Endothelial cell of umbilical vein (primary cell): ENCODE measurements around the gene PLBD1. TPM values are rescaled to one million over a fixed set of nuclear protein-coding genes. Genes with fewer than 3 reads are reported as not detected.

Experiments used
- BruUV-seq: library from RNA; stranded (reverse); fragments of 400-500 nt; replicated peaks from 2 replicates; lab custom pipeline; 2021; lab: Mats Ljungman, UMichigan
- CTCF ChIA-PET: fragments of 300-600, 350-600 bp; sonication (Branson Sonifier 250); formaldehyde crosslinking; loops from one replicate; lab custom pipeline; 2021; ENCODE audit warnings: antibody characterized with exemption, inconsistent platforms; lab: Charles Lee
- POLR2A ChIA-PET: fragments of 300-600, 350-600 bp; sonication (Branson Sonifier 250); formaldehyde crosslinking; loops from one replicate; lab custom pipeline; 2021; ENCODE audit warnings: antibody characterized with exemption, inconsistent platforms; lab: Charles Lee
- DNase-seq: peaks from one replicate; pipeline ENCODE4 v3.0.0-alpha.2; 2011; ENCODE audit warnings: low read depth, low spot score
- FAIRE-seq: peaks from 2 replicates; lab custom pipeline; 2011; peaks lifted over from hg19 to GRCh38; lab: Jason Lieb, UNC
- H2AFZ ChIP-seq: 2 replicates; pipeline ENCODE4 v1.6.0; 2012; ENCODE audit warnings: low read depth, low read length, control low read depth, inconsistent platforms
- H3K27ac ChIP-seq: 2 replicates; pipeline ENCODE4 v1.5.1; 2011; ENCODE audit warnings: low read depth, mild to moderate bottlenecking, control low read depth, low read length, moderate library complexity; ENCODE audit not compliant: insufficient read depth
- H3K27me3 ChIP-seq, 2 experiments: 2 replicates each; pipeline versions ENCODE4 v1.6.0 to v1.6.1; 2011; ENCODE audit warnings: low read length in 2 of 2, mixed read lengths in 1 of 2; ENCODE audit not compliant: control insufficient read depth in 2 of 2, insufficient read depth in 2 of 2
- H3K36me3 ChIP-seq, 2 experiments: 2 replicates in 1 of 2; 3 replicates in 1 of 2; pipeline ENCODE4 v1.5.1; 2011; ENCODE audit warnings: low read length in 2 of 2, mild to moderate bottlenecking in 1 of 2, moderate library complexity in 1 of 2; ENCODE audit not compliant: control insufficient read depth in 2 of 2, insufficient read depth in 2 of 2; ENCODE audit errors: extremely low read depth in 1 of 2
- H3K4me1 ChIP-seq: 3 replicates; pipeline ENCODE4 v1.5.1; 2011; ENCODE audit warnings: mild to moderate bottlenecking, low read length; ENCODE audit not compliant: control insufficient read depth, insufficient read depth; ENCODE audit errors: extremely low read depth
- H3K4me2 ChIP-seq: 2 replicates; pipeline ENCODE4 v1.6.1; 2011; ENCODE audit warnings: low read length, control low read depth, mixed read lengths; ENCODE audit not compliant: insufficient read depth
- H3K4me3 ChIP-seq, 3 experiments: fragments of 200-600 bp in 1 of 3; sonication (generic), shearing (Covaris generic) in 1 of 3; replicated peaks in 1 of 3; 2 replicates each; pipeline ENCODE4 v1.5.1; 2011 to 2016; ENCODE audit warnings: control low read depth in 3 of 3, low read length in 3 of 3, mild to moderate bottlenecking in 2 of 3, inconsistent platforms in 1 of 3, low read depth in 1 of 3, moderate library complexity in 1 of 3; ENCODE audit not compliant: insufficient read depth in 1 of 3
- H3K79me2 ChIP-seq: 2 replicates; pipeline ENCODE4 v1.6.0; 2012; ENCODE audit warnings: low read length, inconsistent platforms; ENCODE audit not compliant: control insufficient read depth, insufficient read depth
- H3K9ac ChIP-seq: replicated peaks from 2 replicates; pipeline ENCODE3; 2011; ENCODE audit warnings: low read length, control low read depth; ENCODE audit not compliant: insufficient read depth; ENCODE audit errors: extremely low read depth
- H3K9me1 ChIP-seq: replicated peaks from 3 replicates; pipeline ENCODE4 v1.6.0; 2011; ENCODE audit warnings: mild to moderate bottlenecking, low read length; ENCODE audit not compliant: control insufficient read depth, insufficient read depth; ENCODE audit errors: extremely low read depth
- H3K9me3 ChIP-seq: replicated peaks from 2 replicates; pipeline ENCODE4 v1.5.1; 2012; ENCODE audit warnings: low read length, inconsistent platforms; ENCODE audit not compliant: control insufficient read depth, insufficient read depth
- H4K20me1 ChIP-seq: replicated peaks from 2 replicates; pipeline ENCODE3; 2011; ENCODE audit warnings: mild to moderate bottlenecking, low read length; ENCODE audit not compliant: control insufficient read depth, insufficient read depth; ENCODE audit errors: extremely low read depth
- CTCF ChIP-seq, 2 donors: IDR thresholded peaks; 1 replicate in 1 of 2; 2 replicates in 1 of 2; pipeline ENCODE4 v1.5.1; 2011; ENCODE audit warnings: low read length in 2 of 2, mild to moderate bottlenecking in 2 of 2, moderate library complexity in 2 of 2, control low read depth in 1 of 2, inconsistent platforms in 1 of 2, low read depth in 1 of 2; ENCODE audit not compliant: insufficient read depth in 1 of 2; ENCODE audit errors: extremely low read depth in 1 of 2
- EZH2 ChIP-seq: IDR thresholded peaks from 2 replicates; pipeline ENCODE4 v1.6.1; 2012; ENCODE audit warnings: borderline replicate concordance, low read depth, mild to moderate bottlenecking, moderate library complexity, low read length, inconsistent platforms; ENCODE audit not compliant: severe bottlenecking
- FOS ChIP-seq: IDR thresholded peaks from 2 replicates; pipeline ENCODE4 v1.6.1; 2011; ENCODE audit warnings: mild to moderate bottlenecking, low read length, moderate library complexity, borderline replicate concordance; ENCODE audit not compliant: insufficient read depth
- GATA2 ChIP-seq: IDR thresholded peaks from 2 replicates; pipeline ENCODE4 v1.7.0; 2011; ENCODE audit warnings: low read depth, mild to moderate bottlenecking, moderate library complexity, mixed read lengths, low read length; ENCODE audit not compliant: insufficient read length, insufficient read depth
- JUN ChIP-seq: IDR thresholded peaks from 2 replicates; pipeline ENCODE4 v1.6.1; 2011; ENCODE audit warnings: borderline replicate concordance, low read depth; ENCODE audit not compliant: insufficient read length, insufficient read depth
- MAX ChIP-seq: IDR thresholded peaks from 2 replicates; pipeline ENCODE4 v1.6.1; 2011; ENCODE audit not compliant: insufficient read depth, insufficient read length
- MYC ChIP-seq: IDR thresholded peaks from one replicate; pipeline ENCODE4 v1.6.1; 2011; ENCODE audit warnings: mild to moderate bottlenecking, low read depth, low read length
- POLR2A ChIP-seq: IDR thresholded peaks from 2 replicates; pipeline ENCODE4 v1.6.1; 2012; ENCODE audit warnings: low read depth, mild to moderate bottlenecking, control low read depth, low read length
- POLR2AphosphoS5 ChIP-seq: IDR thresholded peaks from 2 replicates; pipeline ENCODE4 v1.6.1; 2012; ENCODE audit warnings: low read depth, mild to moderate bottlenecking, control low read depth, low read length, moderate library complexity; ENCODE audit not compliant: insufficient read depth
- dilution Hi-C: fragments of 300-500 bp; cut with MboI; formaldehyde crosslinking; loops from one replicate; pipeline ENCODE4 v1.15.0; 2019; ENCODE audit warnings: low sequenced_read_pairs; ENCODE audit not compliant: extremely low pct_ligation_motif_present
- intact Hi-C: fragments of 100-400 bp; cut with micrococcal nuclease; formaldehyde crosslinking; loops from one replicate; pipeline ENCODE4 v1.10.0; 2022
- polyA plus RNA-seq, 4 experiments: library from polyadenylated mRNA; depleted of rRNA in 3 of 4; stranded (reverse) in 3 of 4; unstranded in 1 of 4; fragments of >200 nt; gene quantifications; 2 replicates each; pipeline versions ENCODE4 v1.2.1 to v1.2.3, GENCODE V29; 2011 to 2012; ENCODE audit warnings: missing spikeins in 1 of 4
- total RNA-seq: library from RNA; stranded (reverse); gene quantifications from 2 replicates; pipeline ENCODE4 v1.2.3, GENCODE V29; 2021

Gene PLBD1
- total and polyA plus RNA-seq, 2 donors (not counting 3 experiments of a cell fraction or from before 2014, with no cell fraction given), result 0.04 TPM; not detected in 1

- H3K9me3 ChIP-seq, result no peaks in the 10 kb centered on the region
- no peaks in the 10 kb centered on the region for H3K4me1 ChIP-seq
- TF ChIP-seq EZH2, result no peak
- no peak for TF ChIP-seq MAX
- no peak for TF ChIP-seq POLR2A
- no peak for TF ChIP-seq JUN
- TF ChIP-seq GATA2, result no peak
- TF ChIP-seq POLR2AphosphoS5, result no peak
- no peak for TF ChIP-seq CTCF (IDR thresholded peaks at IDR 0.05; ENCODE audit: extremely low read depth in 1 of 2, insufficient read depth in 1 of 2, low read depth in 1 of 2, low read length in 2 of 2)
- no peak for TF ChIP-seq FOS
- TF ChIP-seq MYC, result no peak
- no peak for DNase-seq
- no peaks in the 10 kb centered on the region for H3K9me1 ChIP-seq
- intact Hi-C loops (no loop called here), dilution Hi-C loops (no loop called here)
- ChIA-PET CTCF (interaction anchor here (0.9 kb wide), 1 partner anchor 11 kb away, joined by 3 read pairs; no protein-coding TSS in a partner anchor), POLR2A (no interaction called here)
- no peak overlapping the region for H2AFZ ChIP-seq
- H3K4me2 ChIP-seq, result no peak overlapping the region
- BruUV-seq, result no TSS peak
- H3K27ac ChIP-seq, result no peak overlapping the region
- H3K36me3 ChIP-seq, result no peaks in the 10 kb centered on the region
- H4K20me1 ChIP-seq, result no peaks in the 10 kb centered on the region
- no peaks in the 10 kb centered on the region for H3K27me3 ChIP-seq
- H3K4me3 ChIP-seq, result no peak overlapping the region
- H3K9ac ChIP-seq, result no peak overlapping the region
- no peak for FAIRE-seq
- H3K79me2 ChIP-seq, result no peaks in the 10 kb centered on the region
Measured at GRCh38 chr12:14575585-14575984, 7.9 kb upstream of the PLBD1 start.
